22Rv1 (cell line): ENCODE measurements around the gene GDPD5.

Source experiments
- ZFX ChIP-seq: fragments of 450-650 bp; IDR thresholded peaks from 2 replicates; pipeline ENCODE4 v1.6.1; 2017; ENCODE audit warnings: antibody characterized with exemption, borderline replicate concordance
- TF ChIP-seq, protein P1 (sequence below): fragments of 450-650 bp; IDR thresholded peaks from 2 replicates; pipeline ENCODE4 v1.5.1; 2017; ENCODE audit warnings: mild to moderate bottlenecking

DNA sequence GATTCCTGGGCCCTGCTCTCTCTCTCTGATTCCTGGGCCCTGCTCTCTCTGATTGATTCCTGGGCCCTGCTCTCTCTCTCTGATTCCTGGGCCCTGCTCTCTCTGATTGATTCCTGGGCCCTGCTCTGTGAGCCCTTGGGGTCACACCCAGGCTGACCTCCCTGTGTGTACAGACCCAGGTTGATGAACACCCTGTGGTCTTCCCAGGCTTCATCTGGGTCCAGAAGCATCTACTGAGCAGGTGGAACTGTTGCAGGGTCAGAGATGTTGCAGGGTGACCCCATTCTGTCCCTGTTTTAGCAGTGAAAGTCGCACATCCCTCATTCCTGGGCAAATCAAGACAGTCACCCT lies 16.3 kb upstream of the GDPD5 start:
- no peak for TF ChIP-seq ZFX
- TF ChIP-seq, protein P1, sequence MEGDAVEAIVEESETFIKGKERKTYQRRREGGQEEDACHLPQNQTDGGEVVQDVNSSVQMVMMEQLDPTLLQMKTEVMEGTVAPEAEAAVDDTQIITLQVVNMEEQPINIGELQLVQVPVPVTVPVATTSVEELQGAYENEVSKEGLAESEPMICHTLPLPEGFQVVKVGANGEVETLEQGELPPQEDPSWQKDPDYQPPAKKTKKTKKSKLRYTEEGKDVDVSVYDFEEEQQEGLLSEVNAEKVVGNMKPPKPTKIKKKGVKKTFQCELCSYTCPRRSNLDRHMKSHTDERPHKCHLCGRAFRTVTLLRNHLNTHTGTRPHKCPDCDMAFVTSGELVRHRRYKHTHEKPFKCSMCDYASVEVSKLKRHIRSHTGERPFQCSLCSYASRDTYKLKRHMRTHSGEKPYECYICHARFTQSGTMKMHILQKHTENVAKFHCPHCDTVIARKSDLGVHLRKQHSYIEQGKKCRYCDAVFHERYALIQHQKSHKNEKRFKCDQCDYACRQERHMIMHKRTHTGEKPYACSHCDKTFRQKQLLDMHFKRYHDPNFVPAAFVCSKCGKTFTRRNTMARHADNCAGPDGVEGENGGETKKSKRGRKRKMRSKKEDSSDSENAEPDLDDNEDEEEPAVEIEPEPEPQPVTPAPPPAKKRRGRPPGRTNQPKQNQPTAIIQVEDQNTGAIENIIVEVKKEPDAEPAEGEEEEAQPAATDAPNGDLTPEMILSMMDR, result no peak
